ENCODE results near the gene CFAP77. TPM values are rescaled to one million over a fixed set of nuclear protein-coding genes. Genes with fewer than 3 reads are reported as not detected.

CFAP77 gene
- total and polyA plus RNA-seq, 2 of the 4 experiments (the other 2 are of a cell fraction), result not detected

GRCh38 chr9:132458432-132458831, 48.4 kb downstream of the CFAP77 start:
- Histone ChIP-seq H2AFZ (replicated peaks; ENCODE audit: low read length, poor library complexity) (no peak overlapping the region), H2AK5ac (ENCODE audit: low read depth, low read length) (no peak overlapping the region), H2AK9ac (replicated peaks; ENCODE audit: low read depth, low read length, poor library complexity) (no peak overlapping the region), H4K20me1 (ENCODE audit: insufficient read depth, low read length) (no peaks in the 10 kb centered on the region), H2BK20ac (ENCODE audit: low read depth, low read length) (no peak overlapping the region), H3K4me2 (ENCODE audit: low read depth, low read length) (no peak overlapping the region), H2BK15ac (ENCODE audit: low read depth, low read length) (no peak overlapping the region), H3K18ac (ENCODE audit: low read depth, low read length) (no peak overlapping the region), H3K27ac (ENCODE audit: insufficient read depth, low read length) (no peak overlapping the region), H3K23ac (ENCODE audit: low read depth, low read length) (no peak overlapping the region), H3K4me3 (ENCODE audit: insufficient read depth, low read depth, low read length) (no peak overlapping the region), H3K4ac (ENCODE audit: low read depth, low read length) (no peak overlapping the region), H3K27me3 (ENCODE audit: control insufficient read depth, insufficient read depth, low read length) (peaks cover 17% of the 10 kb centered on the region), H4K8ac (ENCODE audit: low read depth in 2 of 2, low read length in 2 of 2) (no peak overlapping the region), H3K56ac (ENCODE audit: extremely low read depth, insufficient read depth, low read length) (no peak overlapping the region), H3K9me1 (ENCODE audit: insufficient read depth, low read length) (no peaks in the 10 kb centered on the region), H3K79me1 (ENCODE audit: low read depth in 1 of 2, low read length in 2 of 2) (no peaks in the 10 kb centered on the region), H3K4me1 (ENCODE audit: control insufficient read depth, insufficient read depth, low read length) (no peaks in the 10 kb centered on the region), H2BK5ac (ENCODE audit: low read depth, low read length, poor library complexity, severe bottlenecking) (no peak overlapping the region), H3K36me3 (ENCODE audit: control insufficient read depth, insufficient read depth, low read length) (no peaks in the 10 kb centered on the region), H4K91ac (ENCODE audit: insufficient read depth, low read depth, low read length) (no peak overlapping the region), H2BK120ac (ENCODE audit: low read depth, low read length) (no peak overlapping the region), H3K9me3 (ENCODE audit: control insufficient read depth, insufficient read depth, low read length) (no peaks in the 10 kb centered on the region), H3K14ac (replicated peaks; ENCODE audit: low read depth, low read length) (no peak overlapping the region), H4K5ac (ENCODE audit: low read depth, low read length) (no peak overlapping the region), H3K9ac (ENCODE audit: low read depth, low read length) (no peak overlapping the region)
- ChIA-PET CTCF (no interaction called here), POLR2A (ENCODE audit: unreplicated experiment) (no interaction called here)
- ATAC-seq (ENCODE audit: low read depth), result no peak; the same call in 1 of the 2 replicates
- DNase-seq, result no peak
- no peak for TF ChIP-seq CHD1 (IDR thresholded peaks at IDR 0.05; ENCODE audit: low read depth, low read length)
- no peak for TF ChIP-seq FOS (IDR thresholded peaks at IDR 0.05; ENCODE audit: low read depth, low read length)
- TF ChIP-seq MXI1 (IDR thresholded peaks at IDR 0.05; ENCODE audit: borderline replicate concordance, low read depth, low read length), result no peak
- no peak for TF ChIP-seq BHLHE40 (IDR thresholded peaks at IDR 0.05; ENCODE audit: low read depth, low read length)
- no peak for TF ChIP-seq RCOR1 (IDR thresholded peaks at IDR 0.05; ENCODE audit: insufficient replicate concordance, low read length)
- TF ChIP-seq MAFK (IDR thresholded peaks at IDR 0.05; ENCODE audit: low read depth, low read length), result no peak
- TF ChIP-seq SMC3 (IDR thresholded peaks at IDR 0.05; ENCODE audit: low read depth, low read length), result no peak
- no peak for TF ChIP-seq CEBPB (IDR thresholded peaks at IDR 0.05; ENCODE audit: low read depth, low read length)
- no peak for TF ChIP-seq MAZ (IDR thresholded peaks at IDR 0.05; ENCODE audit: borderline replicate concordance, low read depth, low read length)
- TF ChIP-seq NFE2L2 (IDR thresholded peaks at IDR 0.05; ENCODE audit: low read depth, low read length), result no peak
- WGBS, 2 experiments (ENCODE audit: extremely low coverage in 2 of 2, insufficient read length in 1 of 2), result no CpG with 5 or more reads among the region's 8 CpGs
- dilution Hi-C loops (cut with HindIII; ENCODE audit: low sequenced_read_pairs, unreplicated experiment), result no loop called here
- in situ Hi-C loops (cut with MboI; ENCODE audit: low sequenced_read_pairs), result no loop called here
- intact Hi-C loops (cut with micrococcal nuclease), result no loop called here
- BruUV-seq (replicated peaks), result no TSS peak
